CD14-positive monocyte (primary cell): Measurements from ENCODE around the gene GTF2H4. TPM values are rescaled to one million over a fixed set of nuclear protein-coding genes. Genes with fewer than 3 reads are reported as not detected.

Experiments
- DNase-seq, 3 donors: peaks; one replicate each; pipeline ENCODE4 v3.0.0-alpha.2; 2011 to 2022
- H2AFZ ChIP-seq: 2 replicates; pipeline ENCODE4 v1.6.0; 2012; ENCODE audit warnings: mild to moderate bottlenecking, low read depth, low read length, inconsistent platforms; ENCODE audit not compliant: insufficient read depth, poor library complexity, severe bottlenecking
- H3K27ac ChIP-seq, 2 donors: 1 replicate in 1 of 2; 2 replicates in 1 of 2; pipeline ENCODE4 v1.5.1; 2012 to 2013; ENCODE audit warnings: low read length in 2 of 2, control low read depth in 1 of 2, inconsistent platforms in 1 of 2, low read depth in 1 of 2, mild to moderate bottlenecking in 1 of 2
- H3K27me3 ChIP-seq, 2 donors: one replicate each; pipeline versions ENCODE4 v1.6.0 to v1.6.1; 2011 to 2013; ENCODE audit warnings: low read length in 2 of 2; ENCODE audit not compliant: control insufficient read depth in 2 of 2, insufficient read depth in 2 of 2
- H3K36me3 ChIP-seq, 2 donors: replicated peaks in 1 of 2; 1 replicate in 1 of 2; 2 replicates in 1 of 2; pipeline versions ENCODE4 v1.5.1 to v1.6.1; 2012 to 2013; ENCODE audit warnings: low read length in 2 of 2, control low read depth in 1 of 2, inconsistent platforms in 1 of 2, mild to moderate bottlenecking in 1 of 2; ENCODE audit not compliant: insufficient read depth in 2 of 2, control insufficient read depth in 1 of 2
- H3K4me1 ChIP-seq, 2 donors: 1 replicate in 1 of 2; 2 replicates in 1 of 2; pipeline versions ENCODE4 v1.5.1 to v1.6.1; 2012 to 2013; ENCODE audit warnings: low read length in 2 of 2, control low read depth in 1 of 2, inconsistent platforms in 1 of 2, mild to moderate bottlenecking in 1 of 2, moderate library complexity in 1 of 2; ENCODE audit not compliant: insufficient read depth in 2 of 2, control insufficient read depth in 1 of 2
- H3K4me2 ChIP-seq: replicated peaks from 2 replicates; pipeline ENCODE3; 2012; ENCODE audit warnings: low read length, moderate library complexity, mild to moderate bottlenecking; ENCODE audit not compliant: poor library complexity, severe bottlenecking; ENCODE audit errors: extremely low read depth
- H3K4me3 ChIP-seq, 3 experiments: fragments of 200-600 bp in 1 of 3; sonication (generic) in 1 of 3; replicated peaks in 1 of 3; 1 replicate in 2 of 3; 2 replicates in 1 of 3; pipeline ENCODE4 v1.5.1; 2011 to 2013; ENCODE audit warnings: low read length in 3 of 3, mild to moderate bottlenecking in 3 of 3, control low read depth in 2 of 3, low read depth in 2 of 3, inconsistent platforms in 1 of 3, moderate library complexity in 1 of 3
- H3K79me2 ChIP-seq: 2 replicates; pipeline ENCODE4 v1.6.0; 2012; ENCODE audit warnings: mild to moderate bottlenecking, control low read depth, inconsistent platforms, low read length, moderate library complexity; ENCODE audit not compliant: insufficient read depth
- H3K9ac ChIP-seq: 2 replicates; pipeline ENCODE4 v1.6.0; 2017; ENCODE audit warnings: low read length, mild to moderate bottlenecking; ENCODE audit not compliant: insufficient read depth, poor library complexity, severe bottlenecking
- H3K9me3 ChIP-seq, 2 donors: replicated peaks in 1 of 2; 1 replicate in 1 of 2; 2 replicates in 1 of 2; pipeline versions ENCODE4 v1.5.1 to v1.6.1; 2012 to 2013; ENCODE audit warnings: low read length in 2 of 2, control low read depth in 1 of 2; ENCODE audit not compliant: control insufficient read depth in 1 of 2, insufficient read depth in 1 of 2
- H4K20me1 ChIP-seq: 2 replicates; pipeline ENCODE4 v1.6.0; 2012; ENCODE audit warnings: mild to moderate bottlenecking, low read length, control low read depth, moderate library complexity; ENCODE audit not compliant: insufficient read depth
- H3K27ac Mint-ChIP-seq, 7 donors: one replicate each; pipeline ENCODE4 v1.8.0; 2020; ENCODE audit warnings: mild to moderate bottlenecking in 7 of 7, mixed read lengths in 7 of 7, moderate library complexity in 6 of 7, inconsistent platforms in 2 of 7
- H3K27me3 Mint-ChIP-seq, 3 donors: one replicate each; pipeline ENCODE4 v1.8.0; 2021 to 2022; ENCODE audit warnings: low read depth in 3 of 3, mild to moderate bottlenecking in 3 of 3, mixed read lengths in 3 of 3, moderate library complexity in 3 of 3, inconsistent platforms in 1 of 3
- H3K36me3 Mint-ChIP-seq, 2 donors: one replicate each; pipeline ENCODE4 v1.8.0; 2020; ENCODE audit warnings: mixed read lengths in 2 of 2, inconsistent platforms in 1 of 2, mild to moderate bottlenecking in 1 of 2
- H3K4me1 Mint-ChIP-seq: one replicate; pipeline ENCODE4 v1.8.0; 2020; ENCODE audit warnings: mild to moderate bottlenecking, mixed read lengths
- H3K4me3 Mint-ChIP-seq, 2 donors: one replicate each; pipeline ENCODE4 v1.8.0; 2020; ENCODE audit warnings: mild to moderate bottlenecking in 2 of 2, mixed read lengths in 2 of 2, moderate library complexity in 1 of 2
- H3K9me3 Mint-ChIP-seq, 7 donors: one replicate each; pipeline ENCODE4 v1.8.0; 2020 to 2022; ENCODE audit warnings: mixed read lengths in 7 of 7, mild to moderate bottlenecking in 6 of 7, moderate library complexity in 6 of 7, inconsistent platforms in 2 of 7
- CTCF ChIP-seq: fragments of 200-600 bp; IDR thresholded peaks from one replicate; pipeline ENCODE4 v1.8.0; 2022; ENCODE audit warnings: antibody characterized with exemption, mild to moderate bottlenecking
- WGBS: methylation state at CpG from one replicate; pipeline ENCODE4 v1.1.5; 2013; ENCODE audit warnings: missing lambda C conversion rate; ENCODE audit not compliant: insufficient coverage; 5-methylcytosine and 5-hydroxymethylcytosine counted together
- intact Hi-C, 2 donors: fragments of 100-400 bp; cut with micrococcal nuclease; formaldehyde crosslinking; loops; one replicate each; pipeline versions ENCODE4 v1.15.0 to v1.15.1; 2023
- polyA plus RNA-seq, 3 donors: library from polyadenylated mRNA; depleted of rRNA in 1 of 3; unstranded in 2 of 3; stranded (reverse) in 1 of 3; fragments of 300-500 nt in 2 of 3; fragments of >200 nt in 1 of 3; fragmentation: Illumina TruSeq in 2 of 3; gene quantifications; 1 replicate in 2 of 3; 2 replicates in 1 of 3; pipeline ENCODE4 v1.2.3, GENCODE V29; 2012 to 2021

GTF2H4 gene
- polyA plus RNA-seq, 3 donors, result 3.6 to 14.5 (median 6.0) TPM

DNA sequence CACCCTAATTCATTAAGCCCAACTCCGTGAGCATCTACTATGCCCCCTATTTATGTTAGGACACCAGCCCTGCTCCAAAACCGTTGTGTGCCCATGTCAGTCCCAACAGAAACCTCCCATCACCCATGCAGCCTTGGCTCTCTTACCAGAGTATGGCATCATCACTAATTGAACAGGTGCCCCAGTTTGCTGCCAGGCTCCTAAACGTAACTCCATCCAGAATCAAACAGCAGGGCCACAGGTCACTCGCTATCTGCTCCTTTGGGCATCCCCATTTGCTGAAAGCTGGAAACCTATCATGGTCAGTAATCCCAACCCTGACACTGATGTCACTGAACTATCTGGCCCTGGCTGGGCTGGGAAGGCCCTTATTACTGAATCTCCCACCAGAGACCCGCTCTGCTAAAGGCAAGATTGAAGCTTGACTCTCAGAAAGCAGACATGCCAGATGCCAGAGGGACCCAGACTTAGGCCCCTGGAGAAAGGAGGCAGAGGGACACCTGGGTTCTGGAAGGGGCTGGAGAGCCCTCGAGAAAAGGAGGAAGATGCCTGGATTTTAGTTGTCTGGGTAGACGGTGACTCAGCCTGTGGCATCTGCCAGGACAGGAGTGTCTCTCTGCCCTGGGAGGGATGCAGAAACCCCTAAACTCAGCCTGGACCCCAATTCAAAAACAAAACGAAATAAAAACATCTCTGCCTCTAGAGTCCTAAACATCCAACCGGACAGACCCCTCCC is 46.8 kb downstream of the GTF2H4 start:
- H3K9ac ChIP-seq, result peak overlapping the region; percentile 57
- Mint-ChIP-seq H3K36me3 (no peaks in the 10 kb centered on the region), H3K27ac (peak overlapping the region in 2 of 7 donors; percentile 7 to 9), H3K4me1 (peaks cover 11% of the 10 kb centered on the region), H3K4me3 (peak overlapping the region; percentile 75 to 91), H3K9me3 (peaks cover 0 to 8% (median 5%) of the 10 kb centered on the region in 7 donors), H3K27me3 (peaks cover 59 to 89% (median 69%) of the 10 kb centered on the region in 3 donors)
- 77% methylated on average over 6 of the region's 9 CpGs for WGBS
- H3K27ac ChIP-seq, result no peak overlapping the region
- H3K79me2 ChIP-seq, result no peaks in the 10 kb centered on the region
- no peaks in the 10 kb centered on the region for H3K36me3 ChIP-seq
- no peaks in the 10 kb centered on the region for H4K20me1 ChIP-seq
- DNase-seq, result peak; percentile 7 to 33 (median 29)
- no peaks in the 10 kb centered on the region for H3K9me3 ChIP-seq
- peaks cover 14 to 15% of the 10 kb centered on the region in 2 donors for H3K4me1 ChIP-seq
- TF ChIP-seq CTCF, result no peak
- H3K4me3 ChIP-seq, result peak overlapping the region; percentile 33 to 80 (median 41)
- H3K27me3 ChIP-seq, result peaks cover 49 to 78% of the 10 kb centered on the region in 2 donors
- H3K4me2 ChIP-seq, result peak overlapping the region; percentile 76
- H2AFZ ChIP-seq, result peak overlapping the region; percentile 86
- intact Hi-C loops, result no loop called here

DNA sequence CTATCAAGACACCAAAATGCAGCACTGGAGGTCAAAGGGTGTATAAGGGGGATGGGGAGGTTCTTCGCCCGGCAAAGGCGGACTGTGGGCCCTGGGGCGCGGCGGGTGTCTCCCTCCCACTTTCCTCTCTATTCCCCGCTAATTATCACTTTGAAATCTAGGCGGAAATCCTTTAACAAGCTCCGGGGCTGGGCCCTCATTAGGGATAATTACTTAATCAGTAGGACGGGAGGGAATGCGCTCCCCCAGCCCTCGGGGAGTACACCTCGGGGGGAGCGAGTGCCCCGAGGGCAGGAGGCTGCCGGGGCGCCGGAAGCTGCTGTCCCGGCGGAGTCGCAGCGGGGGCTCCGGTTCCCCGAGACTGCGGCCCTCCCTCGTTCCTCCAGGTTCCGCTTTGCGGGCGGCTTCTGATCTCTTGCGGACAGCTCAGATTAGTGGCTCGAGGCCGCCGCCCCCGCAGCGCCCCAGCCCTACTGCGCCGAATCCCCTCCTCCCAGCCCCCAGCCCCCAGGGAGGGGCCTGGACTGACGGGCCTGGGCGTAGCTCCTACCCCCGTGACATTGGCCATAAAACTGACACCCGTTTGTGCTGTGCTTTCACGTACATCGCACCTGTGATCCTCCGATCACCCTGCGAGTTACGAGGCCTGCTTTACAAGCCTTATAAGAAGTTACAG is 47.5 kb downstream of the GTF2H4 start:
- Histone ChIP-seq H4K20me1 (no peaks in the 10 kb centered on the region), H3K36me3 (no peaks in the 10 kb centered on the region), H2AFZ (peak overlapping the region; percentile 86), H3K9ac (peak overlapping the region; percentile 57), H3K27ac (no peak overlapping the region), H3K79me2 (no peaks in the 10 kb centered on the region), H3K4me3 (peak overlapping the region; percentile 33 to 80 (median 41)), H3K27me3 (peaks cover 49 to 78% of the 10 kb centered on the region in 2 donors), H3K4me2 (peak overlapping the region; percentile 76), H3K9me3 (no peaks in the 10 kb centered on the region), H3K4me1 (peaks cover 14 to 15% of the 10 kb centered on the region in 2 donors)
- 0% methylated on average over 33 of the region's 46 CpGs for WGBS
- intact Hi-C loops, result no loop called here
- Mint-ChIP-seq H3K4me1 (peaks cover 11% of the 10 kb centered on the region), H3K27me3 (peaks cover 57 to 83% (median 66%) of the 10 kb centered on the region in 3 donors), H3K4me3 (peak overlapping the region; percentile 75 to 91), H3K9me3 (peaks cover 0 to 5% (median 2%) of the 10 kb centered on the region in 7 donors), H3K36me3 (no peaks in the 10 kb centered on the region), H3K27ac (peak overlapping the region in 3 of 7 donors; percentile 9 to 61 (median 17))
- no peak for TF ChIP-seq CTCF
- peak; percentile 50 to 68 (median 63) for DNase-seq
